ENCODE data around the gene SIGLEC5.
"Not testable (repeated sequence)": the region's sequence is repeated elsewhere in the genome, so short reads cannot be mapped to it uniquely, and the experiment has no call there.

SIGLEC5 gene

DNA sequence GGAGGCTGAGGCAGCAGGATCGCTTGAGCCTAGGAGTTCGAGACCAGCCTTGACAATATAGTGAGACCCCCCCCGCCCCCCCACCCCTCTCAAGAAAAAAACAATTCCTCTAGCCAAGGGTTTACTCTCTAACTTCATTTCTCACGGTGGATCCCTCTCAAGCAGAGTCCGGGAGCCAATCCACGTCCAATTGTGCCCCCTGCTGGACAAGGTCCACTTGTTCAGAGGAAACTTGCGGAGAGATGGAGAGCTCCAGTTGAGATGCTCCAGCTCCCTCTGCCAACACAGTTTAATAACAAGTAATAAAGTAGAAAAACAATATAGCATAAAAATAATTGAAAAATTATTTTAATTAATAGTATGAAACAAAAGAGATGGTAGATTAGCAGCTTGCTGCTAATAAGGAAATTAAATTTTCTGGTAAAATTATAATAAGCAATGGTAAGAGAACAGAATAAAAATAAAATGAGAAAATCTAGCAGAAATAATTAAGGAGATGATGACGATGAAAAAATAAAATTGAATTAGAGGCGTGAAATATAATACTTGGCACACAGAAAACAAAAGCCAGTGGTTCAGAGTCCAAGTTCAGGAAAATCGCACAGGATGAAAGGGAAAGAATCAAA lies 30.9 kb upstream of the SIGLEC5 start:
- TF ChIP-seq, protein P1, sequence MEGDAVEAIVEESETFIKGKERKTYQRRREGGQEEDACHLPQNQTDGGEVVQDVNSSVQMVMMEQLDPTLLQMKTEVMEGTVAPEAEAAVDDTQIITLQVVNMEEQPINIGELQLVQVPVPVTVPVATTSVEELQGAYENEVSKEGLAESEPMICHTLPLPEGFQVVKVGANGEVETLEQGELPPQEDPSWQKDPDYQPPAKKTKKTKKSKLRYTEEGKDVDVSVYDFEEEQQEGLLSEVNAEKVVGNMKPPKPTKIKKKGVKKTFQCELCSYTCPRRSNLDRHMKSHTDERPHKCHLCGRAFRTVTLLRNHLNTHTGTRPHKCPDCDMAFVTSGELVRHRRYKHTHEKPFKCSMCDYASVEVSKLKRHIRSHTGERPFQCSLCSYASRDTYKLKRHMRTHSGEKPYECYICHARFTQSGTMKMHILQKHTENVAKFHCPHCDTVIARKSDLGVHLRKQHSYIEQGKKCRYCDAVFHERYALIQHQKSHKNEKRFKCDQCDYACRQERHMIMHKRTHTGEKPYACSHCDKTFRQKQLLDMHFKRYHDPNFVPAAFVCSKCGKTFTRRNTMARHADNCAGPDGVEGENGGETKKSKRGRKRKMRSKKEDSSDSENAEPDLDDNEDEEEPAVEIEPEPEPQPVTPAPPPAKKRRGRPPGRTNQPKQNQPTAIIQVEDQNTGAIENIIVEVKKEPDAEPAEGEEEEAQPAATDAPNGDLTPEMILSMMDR (IDR thresholded peaks at IDR 0.05; ENCODE audit: low read depth, low read length, missing control alignments), result peak; percentile 64
- H3K4me3 ChIP-seq (ENCODE audit: low read depth, low read length), result no peak overlapping the region
- DNase-seq (ENCODE audit: low read depth), result peak; percentile 38

DNA sequence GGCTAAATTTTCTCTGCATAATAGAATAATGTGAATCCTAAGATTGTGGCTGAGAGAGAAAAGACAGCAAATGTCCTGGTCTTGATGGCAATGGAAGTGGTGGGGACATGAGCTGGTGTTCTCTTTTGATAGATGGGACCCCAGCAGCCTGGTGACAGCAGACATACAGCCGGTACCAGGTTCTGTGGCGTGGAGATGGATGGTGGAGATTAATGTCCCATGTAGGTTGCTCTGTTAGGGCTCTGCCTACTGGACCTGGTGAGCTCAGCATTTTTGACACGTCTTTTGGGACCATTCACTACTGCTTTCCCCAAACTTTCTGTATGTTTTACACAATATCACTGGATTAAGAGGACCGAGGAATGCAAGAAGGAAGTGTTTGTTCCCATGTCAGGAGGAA lies 24.6 kb upstream of the SIGLEC5 start:
- no peak for DNase-seq (ENCODE audit: low read depth)
- TF ChIP-seq, protein P1 (IDR thresholded peaks at IDR 0.05; ENCODE audit: low read depth, low read length, missing control alignments), result peak; percentile 17
- no peak overlapping the region for H3K4me3 ChIP-seq (ENCODE audit: low read depth, low read length)

DNA sequence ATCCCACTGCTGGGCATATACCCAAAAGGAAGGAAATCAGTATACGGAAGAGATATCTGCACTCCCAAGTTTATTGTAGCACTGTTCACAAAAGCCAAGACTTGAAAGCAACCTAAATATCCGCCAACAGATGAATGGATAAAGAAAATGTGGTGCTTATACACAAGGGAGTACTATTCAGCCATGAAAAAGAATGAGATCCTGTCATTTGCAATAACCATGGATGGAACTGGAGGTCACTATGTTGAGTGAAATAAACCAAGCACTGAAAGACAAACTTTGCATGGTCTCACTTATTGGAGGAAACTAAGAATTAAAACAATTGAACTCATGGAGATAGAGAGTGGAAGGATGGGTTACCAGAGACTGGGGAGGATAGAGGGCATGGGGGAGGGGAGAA lies 23.0 kb upstream of the SIGLEC5 start:
- DNase-seq (ENCODE audit: low read depth), result no peak
- no peak overlapping the region for H3K4me3 ChIP-seq (ENCODE audit: low read depth, low read length)
- TF ChIP-seq, protein P1 (IDR thresholded peaks at IDR 0.05; ENCODE audit: low read depth, low read length, missing control alignments), result no peak

DNA sequence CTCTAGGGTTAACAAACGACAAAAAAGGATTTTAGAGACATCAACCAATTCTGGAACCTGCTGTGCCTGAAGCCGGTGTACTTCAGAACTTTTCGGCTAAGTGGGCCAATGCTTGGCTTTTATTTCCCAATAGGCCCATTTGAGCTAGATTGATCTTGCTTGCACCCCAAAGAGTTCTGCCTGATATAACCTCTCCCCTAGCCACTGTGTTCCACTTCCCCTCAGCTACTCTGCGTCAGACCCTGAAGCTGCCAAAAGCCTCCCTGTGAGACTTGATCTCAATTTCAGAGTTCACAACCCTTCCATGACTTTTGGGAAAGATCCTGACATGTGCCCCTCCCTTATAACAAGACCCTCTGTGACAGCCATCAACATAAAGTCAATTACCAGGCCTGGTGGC lies 22.1 kb upstream of the SIGLEC5 start:
- no peak for DNase-seq (ENCODE audit: low read depth)
- TF ChIP-seq, protein P1 (IDR thresholded peaks at IDR 0.05; ENCODE audit: low read depth, low read length, missing control alignments), result no peak
- H3K4me3 ChIP-seq (ENCODE audit: low read depth, low read length), result no peak overlapping the region

DNA sequence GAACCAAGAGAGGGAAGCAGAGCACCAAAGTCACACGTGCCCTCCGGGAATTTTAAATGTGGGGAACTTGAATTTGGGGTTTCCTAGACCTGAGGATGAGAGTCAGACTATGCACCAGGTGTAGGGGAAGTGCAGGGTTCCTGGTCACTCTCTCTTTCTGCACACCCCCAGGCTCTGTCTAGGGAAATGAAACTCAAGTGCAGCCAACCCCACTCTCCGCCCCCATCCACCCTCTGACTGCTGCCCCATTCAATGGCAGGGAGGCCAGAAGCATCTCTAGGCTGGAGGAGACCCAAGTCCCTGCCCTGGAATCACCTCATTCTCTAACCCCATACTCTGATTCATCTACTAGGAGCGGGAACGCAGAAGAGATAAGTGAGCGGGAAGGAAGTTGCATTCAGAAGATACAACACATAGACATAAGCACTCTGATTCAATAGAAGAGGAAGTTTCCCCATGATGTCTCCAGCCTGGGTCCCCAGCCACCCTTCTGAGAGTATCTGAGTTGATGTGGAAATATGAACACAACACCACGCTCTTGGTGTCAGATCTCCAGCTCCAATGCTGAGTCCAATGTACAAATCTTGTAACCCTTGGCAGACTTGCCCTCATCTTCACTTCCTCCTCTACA lies 21.1 kb upstream of the SIGLEC5 start:
- TF ChIP-seq, protein P1 (IDR thresholded peaks at IDR 0.05; ENCODE audit: low read depth, low read length, missing control alignments), result no peak

DNA sequence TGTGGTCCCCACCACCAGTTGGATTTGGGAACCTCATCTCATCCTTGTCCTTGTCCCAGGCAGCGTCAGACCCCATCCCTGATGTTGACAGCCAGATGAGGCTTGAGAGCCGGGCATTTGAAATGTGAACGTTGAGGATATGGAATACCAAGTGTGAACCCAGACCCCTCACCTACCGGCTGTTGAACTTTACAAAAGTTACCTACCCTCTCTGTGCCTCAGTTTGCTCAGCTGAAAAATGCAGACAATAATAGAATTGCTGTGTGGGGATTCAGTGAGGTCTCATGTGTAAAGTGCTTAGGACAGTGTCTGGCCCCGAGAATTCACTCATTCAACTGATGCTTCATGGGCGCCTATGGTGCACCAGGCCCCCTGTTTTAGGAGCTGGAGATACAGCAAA lies 17.1 kb upstream of the SIGLEC5 start:
- DNase-seq (ENCODE audit: low read depth), result no peak
- TF ChIP-seq, protein P1 (IDR thresholded peaks at IDR 0.05; ENCODE audit: low read depth, low read length, missing control alignments), result no peak
- no peak overlapping the region for H3K4me3 ChIP-seq (ENCODE audit: low read depth, low read length)

More for the DNA sequence above, 21.1 kb upstream of the SIGLEC5 start:
- no peak overlapping the region for H3K4me3 ChIP-seq (ENCODE audit: low read depth, low read length)
- peak; percentile 29 for DNase-seq (ENCODE audit: low read depth)

DNA sequence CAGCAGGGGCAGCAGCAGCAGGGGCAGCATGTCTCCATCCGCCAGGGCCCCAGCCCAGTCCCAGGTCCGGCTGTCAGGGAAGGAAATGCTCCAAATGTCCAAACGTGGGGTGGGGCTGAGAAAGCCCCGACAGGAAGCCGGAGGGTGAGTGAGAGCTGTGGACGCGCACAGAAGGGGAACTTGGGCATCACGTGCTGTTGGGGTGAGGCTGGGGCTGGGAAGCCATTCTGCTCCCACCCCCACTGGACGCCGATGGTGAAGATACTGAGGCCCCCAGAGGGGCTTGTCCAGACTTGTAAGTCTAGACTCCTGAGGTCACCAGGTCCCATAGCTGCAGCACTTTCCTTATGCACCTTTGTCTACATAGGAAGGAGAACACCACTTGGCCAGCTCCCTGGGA lies 16.5 kb upstream of the SIGLEC5 start, which contains the start of gene SIGLEC14:
Gene SIGLEC14, minus strand, starts transcription at position 96 of the 400 bp plus-strand sequence. Its CDS starts 66 bp downstream, at position 30.
- H3K4me3 ChIP-seq (ENCODE audit: low read depth, low read length); DNase-seq (ENCODE audit: low read depth): not testable (repeated sequence)
